ENCODE data around the gene FES. TPM values are rescaled to one million over a fixed set of nuclear protein-coding genes. Genes with fewer than 3 reads are reported as not detected.

Gene FES
- total and polyA plus RNA-seq, 2 of the 13 experiments (the other 11 are each of a cell fraction or from before 2014, with no cell fraction given), result 4.0 to 9.5 TPM

DNA sequence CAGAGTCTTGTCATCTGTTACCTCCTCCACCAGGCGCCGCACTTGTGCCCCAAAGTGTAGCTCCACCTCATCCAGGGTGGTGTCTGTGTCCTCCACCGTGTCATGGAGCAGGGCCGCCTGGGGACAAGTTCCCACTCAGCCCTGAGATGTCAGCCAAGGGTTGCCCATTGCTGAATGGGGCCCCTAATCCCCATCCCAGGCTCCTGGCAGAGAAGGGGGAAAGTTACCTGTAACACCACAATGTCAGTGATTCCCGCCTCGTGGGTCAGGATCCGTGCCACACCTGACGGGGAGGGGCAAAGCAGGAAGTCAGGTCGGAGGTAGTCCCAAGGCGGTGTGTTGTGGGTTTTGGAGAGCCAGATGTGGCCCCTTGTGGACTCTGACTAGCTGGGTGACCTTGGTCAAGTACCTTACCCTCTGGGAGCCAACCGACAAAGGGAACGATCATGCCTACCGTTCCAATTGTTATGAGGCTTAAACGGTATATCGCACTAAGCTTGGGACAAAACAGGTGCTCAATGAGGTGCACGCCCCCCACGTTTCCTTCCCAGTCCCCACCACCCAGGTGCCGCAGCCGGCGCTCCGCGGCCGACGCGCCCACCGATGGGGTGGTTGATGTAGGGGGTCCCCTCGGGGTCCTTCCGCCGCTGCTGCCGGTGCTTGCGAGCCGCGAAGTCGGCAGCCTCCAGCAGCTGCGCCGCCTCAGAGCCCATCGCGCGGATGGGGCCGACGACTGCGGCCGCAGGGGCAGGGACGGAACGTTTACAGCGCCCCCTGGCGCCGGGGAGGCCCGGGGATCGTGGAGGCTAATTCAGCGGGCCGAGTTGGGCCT lies 47.7 kb downstream of the FES start, which contains the start of gene HDDC3 (continued):
- TF ChIP-seq HNRNPLL (IDR thresholded peaks at IDR 0.05; ENCODE audit: low read depth, low read length, poor library complexity, severe bottlenecking) (peak; percentile 89), ARNT2 (CRISPR knock-in tag; IDR thresholded peaks at IDR 0.05; ENCODE audit: low read depth) (peak; percentile 48; the same call in 1 of the 2 replicates), NR2C2 (CRISPR knock-in tag; IDR thresholded peaks at IDR 0.05; ENCODE audit: borderline replicate concordance) (peak; percentile 45; the same call in 1 of the 2 replicates), ZNF367 (CRISPR knock-in tag; IDR thresholded peaks at IDR 0.05; ENCODE audit: borderline replicate concordance) (no peak), ZNF768 (CRISPR knock-in tag; IDR thresholded peaks at IDR 0.05) (0 out of 2 replicates have a peak, but pooled peaks have one; percentile 78), ATF2 (CRISPR knock-in tag; IDR thresholded peaks at IDR 0.05) (peak; percentile 79; the same call in 1 of the 2 replicates), ZNF282 (IDR thresholded peaks at IDR 0.05; ENCODE audit: partially characterized antibody) (no peak), REPIN1 (CRISPR knock-in tag; IDR thresholded peaks at IDR 0.05; ENCODE audit: borderline replicate concordance, low read depth) (peak; percentile 52), ZNF383 (CRISPR knock-in tag; IDR thresholded peaks at IDR 0.05; ENCODE audit: borderline replicate concordance) (no peak), NR1H2 (CRISPR knock-in tag; IDR thresholded peaks at IDR 0.05; ENCODE audit: borderline replicate concordance, low read depth) (no peak), SRSF4 (IDR thresholded peaks at IDR 0.05; ENCODE audit: low read depth, low read length, poor library complexity, severe bottlenecking) (no peak), ZNF20 (CRISPR knock-in tag; IDR thresholded peaks at IDR 0.05) (0 out of 2 replicates have a peak, but pooled peaks have one; percentile 69), PITX1 (CRISPR knock-in tag; IDR thresholded peaks at IDR 0.05) (0 out of 2 replicates have a peak, but pooled peaks have one; percentile 10), DRAP1 (CRISPR knock-in tag; IDR thresholded peaks at IDR 0.05) (0 out of 2 replicates have a peak, but pooled peaks have one; percentile 40), KLF16 (CRISPR knock-in tag; IDR thresholded peaks at IDR 0.05) (peak in 1 of 2 experiments; percentile 50; a peak in 2 of 4 replicates), ZSCAN22 (CRISPR knock-in tag; IDR thresholded peaks at IDR 0.05) (no peak), CHD4 (IDR thresholded peaks at IDR 0.05; ENCODE audit: borderline replicate concordance, low read length) (no peak), SP4 (CRISPR knock-in tag; IDR thresholded peaks at IDR 0.05) (peak; percentile 55; the same call in 1 of the 2 replicates), GRHL1 (CRISPR knock-in tag; conservative IDR thresholded peaks at IDR 0.05) (no peak), MBNL3 (CRISPR knock-in tag; conservative IDR thresholded peaks at IDR 0.05) (no peak), ZNF878 (CRISPR knock-in tag; IDR thresholded peaks at IDR 0.05) (no peak)
- TF ChIP-seq, protein P1, sequence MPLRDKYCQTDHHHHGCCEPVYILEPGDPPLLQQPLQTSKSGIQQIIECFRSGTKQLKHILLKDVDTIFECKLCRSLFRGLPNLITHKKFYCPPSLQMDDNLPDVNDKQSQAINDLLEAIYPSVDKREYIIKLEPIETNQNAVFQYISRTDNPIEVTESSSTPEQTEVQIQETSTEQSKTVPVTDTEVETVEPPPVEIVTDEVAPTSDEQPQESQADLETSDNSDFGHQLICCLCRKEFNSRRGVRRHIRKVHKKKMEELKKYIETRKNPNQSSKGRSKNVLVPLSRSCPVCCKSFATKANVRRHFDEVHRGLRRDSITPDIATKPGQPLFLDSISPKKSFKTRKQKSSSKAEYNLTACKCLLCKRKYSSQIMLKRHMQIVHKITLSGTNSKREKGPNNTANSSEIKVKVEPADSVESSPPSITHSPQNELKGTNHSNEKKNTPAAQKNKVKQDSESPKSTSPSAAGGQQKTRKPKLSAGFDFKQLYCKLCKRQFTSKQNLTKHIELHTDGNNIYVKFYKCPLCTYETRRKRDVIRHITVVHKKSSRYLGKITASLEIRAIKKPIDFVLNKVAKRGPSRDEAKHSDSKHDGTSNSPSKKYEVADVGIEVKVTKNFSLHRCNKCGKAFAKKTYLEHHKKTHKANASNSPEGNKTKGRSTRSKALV (CRISPR knock-in tag; IDR thresholded peaks at IDR 0.05), result peak; percentile 84; the same call in 1 of the 2 replicates

Measured in HepG2 (cell line).